GM23338 (cell line): Measurements from ENCODE around the gene ARX.

Experiments used
- CTCF ChIP-seq, 2 experiments: fragments of 200-600 bp in 1 of 2; sonication (generic) in 1 of 2; conservative IDR thresholded peaks; 2 replicates each; pipeline versions ENCODE4 v1.5.1 to v1.6.1; 2016 to 2017; ENCODE audit warnings: antibody characterized with exemption in 2 of 2, low read depth in 2 of 2, mild to moderate bottlenecking in 2 of 2, moderate library complexity in 1 of 2
- POLR2AphosphoS5 ChIP-seq: IDR thresholded peaks from 2 replicates; pipeline ENCODE4 v1.6.1; 2016; ENCODE audit warnings: antibody characterized with exemption, low read depth

DNA sequence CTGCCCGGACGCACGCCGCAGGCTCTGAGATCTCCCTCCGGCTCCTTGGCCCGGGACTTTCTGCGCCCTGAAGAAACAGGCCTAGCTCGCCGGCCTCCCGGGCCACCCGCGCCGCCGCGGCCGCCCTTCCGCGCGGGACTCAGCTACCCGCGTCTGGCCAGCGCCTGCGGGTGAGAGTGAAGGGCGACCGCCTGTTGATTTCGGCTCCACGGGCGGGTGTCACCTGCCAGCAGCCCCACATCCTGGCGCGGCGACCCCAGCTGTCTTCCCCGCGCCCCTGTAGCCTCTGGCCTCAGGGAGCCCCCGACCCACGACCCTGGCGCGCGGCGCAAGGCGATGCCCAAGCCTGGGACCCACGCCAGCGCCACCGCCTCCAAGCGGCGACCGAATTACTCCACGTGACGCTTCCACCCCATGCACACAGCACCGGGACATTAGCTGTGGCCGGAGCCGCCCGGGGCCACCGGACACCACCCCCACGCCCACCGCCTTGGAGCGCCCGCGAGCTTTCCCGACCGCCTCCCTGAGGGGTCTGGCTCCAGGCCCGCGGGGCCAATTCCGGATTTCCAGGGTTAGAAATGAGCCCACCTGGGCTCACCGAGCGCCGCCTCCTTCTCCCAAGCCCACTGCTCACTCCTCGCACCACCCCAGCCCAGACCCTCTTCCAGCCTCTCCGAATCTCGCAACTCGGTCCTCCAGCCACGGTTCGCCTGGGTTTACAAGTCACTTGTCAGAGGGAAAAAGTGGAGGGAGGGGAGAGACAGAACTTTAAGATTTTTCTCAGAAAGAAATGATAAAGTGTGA lies 10.2 kb downstream of the ARX start:
- TF ChIP-seq POLR2AphosphoS5 (no peak), CTCF (conservative IDR thresholded peaks at IDR 0.05; ENCODE audit: low read depth in 2 of 2) (no peak)
